Non-pigmented ciliary epithelial cell (primary cell): ENCODE results near the gene EHMT1.

Experiments
- DNase-seq: peaks from one replicate; pipeline ENCODE4 v3.0.0-alpha.2; 2010; ENCODE audit warnings: low read depth

EHMT1 gene

DNA sequence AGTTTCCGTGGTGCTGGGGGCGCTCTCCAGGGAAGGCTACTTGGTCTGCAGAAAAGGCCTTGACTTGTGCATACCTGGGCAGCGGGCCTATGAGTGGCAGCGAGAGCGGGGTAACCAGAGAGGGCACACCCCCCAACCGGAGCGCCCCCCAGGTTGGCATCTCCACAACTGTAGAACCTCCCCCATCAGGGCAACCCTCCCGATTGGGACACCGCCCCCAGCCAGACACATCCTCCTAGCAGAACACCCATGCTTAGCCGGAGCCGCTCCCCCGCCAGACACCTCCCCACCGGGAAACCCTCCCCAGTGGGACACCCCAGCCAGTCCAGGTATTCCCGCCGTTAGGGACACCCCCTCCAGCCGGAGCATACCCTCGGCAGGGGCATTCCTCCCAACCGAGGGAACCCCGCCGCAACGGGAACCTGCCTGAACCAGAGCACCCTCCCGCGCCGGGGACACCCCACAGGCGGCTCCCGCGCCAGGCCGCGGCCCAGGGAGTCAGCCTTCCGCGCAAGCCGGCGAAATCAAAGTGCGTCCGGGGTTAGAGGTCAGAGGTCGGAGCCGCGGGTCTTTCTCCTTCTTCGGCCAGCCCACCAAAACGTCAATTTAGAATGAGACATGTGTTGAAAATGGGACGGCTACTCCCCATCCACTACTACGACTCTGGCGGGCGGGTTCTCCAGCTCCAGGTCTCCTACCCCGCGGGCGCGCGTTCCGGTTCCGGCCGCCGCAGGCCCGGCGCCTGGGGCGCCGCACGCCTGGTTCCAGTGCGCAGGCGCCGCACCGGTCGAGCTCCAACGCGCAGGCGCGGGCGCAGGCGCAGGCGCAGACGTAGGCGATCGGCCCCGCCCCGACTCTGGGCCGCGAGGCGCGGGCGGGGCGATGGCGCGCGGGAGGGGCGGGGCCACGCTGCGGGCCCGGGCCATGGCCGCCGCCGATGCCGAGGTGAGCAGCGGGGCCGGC, at the start of gene EHMT1:
Gene EHMT1 (plus strand): TSS at position 901 of the 963 bp plus-strand sequence. CDS start 24 bp downstream, at position 925.
- DNase-seq, result no peak

DNA sequence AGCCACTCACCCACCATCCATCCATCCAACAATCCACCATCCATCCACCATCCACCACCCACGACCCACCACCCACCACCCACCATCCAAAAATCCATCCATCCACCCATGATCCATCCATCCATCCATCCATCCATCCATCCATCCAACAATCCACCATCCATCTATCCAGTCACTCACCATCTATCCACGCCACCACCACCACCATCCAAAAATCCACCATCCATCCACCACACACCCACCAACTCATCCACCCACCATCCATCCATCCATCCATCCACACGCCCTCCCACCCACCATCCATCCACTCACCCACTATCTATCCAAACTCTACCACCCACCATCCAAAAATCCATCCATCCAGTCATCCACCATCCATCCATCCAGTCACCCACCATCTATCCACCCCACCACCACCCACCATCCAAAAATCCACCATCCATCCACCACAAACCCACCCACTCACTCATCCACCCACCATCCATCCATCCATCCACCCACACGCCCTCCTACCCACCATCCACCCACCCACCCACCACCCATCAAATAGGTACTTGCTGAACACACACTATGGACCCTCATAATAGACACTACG, 49.1 kb upstream of the EHMT1 start:
- no peak for DNase-seq

DNA sequence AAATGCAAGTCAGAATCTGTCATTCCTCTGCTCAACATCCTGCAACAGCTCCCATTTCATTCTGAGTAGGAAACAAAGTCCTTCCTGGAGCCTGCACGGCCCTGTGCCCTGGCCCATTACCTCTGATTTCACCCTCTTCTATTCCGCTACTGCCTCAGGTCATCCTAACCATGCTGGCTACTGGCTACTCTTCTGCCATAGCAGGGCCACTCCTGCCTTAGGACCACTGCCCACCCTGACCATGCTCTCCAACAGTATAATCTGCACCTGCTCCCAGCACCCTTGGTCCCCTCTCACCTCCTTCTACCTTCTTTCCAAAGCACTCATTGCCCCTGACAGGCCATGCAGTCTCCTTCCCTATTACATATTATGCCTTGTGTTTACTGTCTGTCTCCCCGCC, 48.2 kb upstream of the EHMT1 start:
- DNase-seq, result no peak

DNA sequence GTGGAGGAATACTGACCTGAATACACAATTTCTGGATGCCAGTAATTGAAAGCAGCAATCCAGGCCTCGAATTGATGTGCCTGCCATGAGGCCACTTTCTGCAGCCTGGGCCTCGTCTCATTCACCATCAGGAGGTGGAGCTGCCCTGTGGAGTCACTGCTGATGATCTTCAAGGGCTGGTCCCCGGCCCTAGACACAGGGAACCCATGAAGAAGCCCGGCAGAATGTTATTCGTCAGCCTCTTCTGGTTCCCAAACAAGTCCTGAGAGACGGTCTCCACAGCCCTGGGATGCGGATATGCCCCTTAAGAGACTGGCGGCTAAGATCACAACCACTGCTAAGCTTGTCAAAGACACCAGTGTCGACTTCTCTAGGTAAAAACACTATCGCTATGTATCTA, 44.6 kb upstream of the EHMT1 start:
- DNase-seq, result no peak

DNA sequence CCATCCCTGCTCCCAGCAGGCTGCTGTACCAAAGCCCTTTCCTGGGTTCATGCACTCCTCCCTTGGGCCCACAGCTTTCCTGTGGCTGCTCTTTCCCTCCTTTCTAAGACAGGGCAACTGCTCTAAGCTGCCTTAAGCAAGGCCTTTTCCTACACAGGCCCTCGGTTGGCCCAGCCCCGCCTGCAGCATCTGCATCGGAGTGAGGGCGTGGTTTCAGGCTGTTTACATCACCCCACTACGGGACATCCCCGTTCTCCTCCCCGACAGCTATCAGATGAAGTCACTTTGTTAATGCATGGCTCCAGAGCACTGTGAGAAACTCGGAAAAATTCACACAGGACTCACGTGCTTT, 43.5 kb upstream of the EHMT1 start:
- DNase-seq, result no peak

DNA sequence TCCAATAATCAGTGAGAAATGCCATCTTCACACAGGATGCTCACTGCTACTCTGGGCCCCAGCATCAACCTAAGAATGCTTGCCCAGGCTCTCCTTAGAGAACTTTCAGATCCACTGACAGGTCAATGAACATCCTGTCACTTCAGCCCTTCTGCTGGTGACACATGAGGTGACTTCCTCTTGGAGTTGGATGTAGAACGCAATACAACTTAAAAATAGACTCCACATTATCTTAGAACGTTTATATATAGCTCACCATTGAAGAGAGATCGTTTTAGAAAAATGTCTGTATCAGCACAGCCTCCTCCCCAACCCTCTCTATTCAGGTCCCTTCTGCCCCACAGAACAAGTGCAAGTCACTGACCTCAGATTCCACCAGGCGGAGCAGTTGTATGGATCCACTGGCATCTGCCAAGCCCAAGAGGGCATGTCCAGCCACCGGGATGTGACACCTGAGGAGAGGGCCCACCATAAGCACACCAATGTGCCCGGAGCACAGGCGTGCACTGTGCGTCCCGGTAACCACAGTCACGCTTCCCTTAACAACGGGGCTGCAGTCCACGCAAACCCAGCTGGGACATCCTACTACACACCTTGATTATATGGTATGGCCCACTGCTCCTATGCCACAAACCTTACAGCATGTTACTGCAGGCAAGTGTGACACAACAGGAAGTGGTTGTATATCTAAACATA, 42.9 kb upstream of the EHMT1 start:
- DNase-seq, result no peak

DNA sequence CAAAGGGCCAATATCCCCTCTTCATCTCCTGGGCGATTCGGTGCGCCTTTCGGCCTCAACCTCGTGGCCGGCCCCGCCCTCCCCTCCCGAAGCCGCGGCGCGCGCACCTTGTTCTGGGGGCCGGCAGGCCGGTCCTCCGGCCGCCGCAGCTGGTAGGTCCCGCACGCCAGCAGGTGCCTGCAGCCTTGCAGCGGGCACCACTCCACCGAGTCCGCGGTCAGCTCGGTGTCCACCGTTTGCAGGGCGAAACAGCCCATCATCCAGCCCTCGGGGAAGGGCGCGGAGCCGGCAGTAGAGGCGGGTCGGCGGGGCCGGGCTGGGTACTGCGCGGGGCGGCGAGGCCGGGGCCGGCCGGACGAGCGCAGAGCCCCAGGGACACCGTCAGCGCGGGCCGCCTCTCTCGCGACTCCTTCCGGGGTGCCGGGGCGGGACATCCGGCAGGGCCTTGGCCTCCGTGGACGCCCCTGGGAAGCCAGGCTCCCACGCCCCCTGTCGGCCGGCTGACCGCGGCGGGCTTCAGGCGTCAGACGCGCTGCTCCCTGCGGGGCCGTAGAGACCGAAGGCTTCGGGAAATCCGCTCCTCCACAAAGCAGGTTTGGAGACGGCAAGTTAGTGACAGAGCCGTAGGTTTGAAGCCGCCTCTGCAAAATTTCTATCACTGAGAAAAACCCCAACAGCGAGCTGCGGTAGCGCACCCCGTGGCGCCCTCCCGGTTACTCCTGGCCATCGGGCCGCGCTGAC, 40.1 kb upstream of the EHMT1 start, which contains the start of gene DPH7:
Gene DPH7 (minus strand): TSS at position 408 of the 741 bp plus-strand sequence. CDS start 148 bp downstream, at position 260.
- peak; percentile 31 for DNase-seq

DNA sequence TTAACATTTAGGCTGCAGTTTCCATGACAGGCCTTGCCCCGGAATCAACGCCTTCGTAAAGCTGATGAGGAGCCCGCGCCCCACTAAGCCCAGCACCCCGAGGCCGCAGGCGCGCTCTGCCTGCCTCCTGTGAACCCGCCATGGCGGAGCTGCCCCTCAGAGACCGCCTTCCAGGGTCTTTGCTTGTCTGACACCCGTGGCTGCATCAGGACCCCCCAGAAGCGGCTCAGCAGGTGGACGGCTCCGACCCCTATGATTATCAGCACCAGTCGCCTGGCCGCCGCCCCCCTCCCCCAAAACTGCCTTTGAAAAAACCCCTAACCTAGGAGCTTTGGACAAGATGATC, 39.6 kb upstream of the EHMT1 start:
- no peak for DNase-seq

DNA sequence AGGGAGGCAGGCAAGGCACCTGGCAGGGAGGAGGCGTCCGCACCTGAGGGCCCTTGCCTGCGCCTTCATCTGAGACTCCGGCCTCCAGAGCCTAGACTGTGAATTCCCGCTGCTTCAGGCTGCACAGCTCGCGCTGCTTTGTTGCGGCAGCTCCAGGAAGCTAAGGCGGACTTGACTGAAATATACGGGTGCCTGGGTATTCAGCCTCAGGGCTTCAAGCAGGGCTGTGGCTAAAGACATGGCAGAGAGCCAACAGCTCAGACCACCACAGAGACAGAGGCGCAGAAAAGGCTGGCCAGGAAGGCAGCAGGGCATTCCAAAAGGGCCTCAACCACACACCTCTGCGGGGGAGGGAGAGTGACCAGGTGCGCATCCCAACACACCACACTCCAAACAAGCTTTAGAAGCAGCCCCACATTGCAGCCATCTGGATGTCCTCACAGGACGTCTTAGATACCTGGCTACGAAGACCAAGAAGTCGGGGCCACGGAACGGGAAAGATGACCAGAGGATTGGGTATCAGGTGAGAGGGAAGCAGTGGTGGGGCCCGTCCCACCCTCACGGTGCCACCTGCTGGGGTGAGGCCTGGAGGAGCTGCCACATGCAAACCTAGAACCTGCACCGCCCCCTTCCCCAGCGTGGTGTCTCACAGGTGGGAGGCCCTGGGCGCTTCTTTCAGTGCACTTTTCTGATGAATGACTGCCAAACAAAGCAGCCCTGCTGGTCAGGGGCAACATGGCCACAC, 38.4 kb upstream of the EHMT1 start:
- no peak for DNase-seq

DNA sequence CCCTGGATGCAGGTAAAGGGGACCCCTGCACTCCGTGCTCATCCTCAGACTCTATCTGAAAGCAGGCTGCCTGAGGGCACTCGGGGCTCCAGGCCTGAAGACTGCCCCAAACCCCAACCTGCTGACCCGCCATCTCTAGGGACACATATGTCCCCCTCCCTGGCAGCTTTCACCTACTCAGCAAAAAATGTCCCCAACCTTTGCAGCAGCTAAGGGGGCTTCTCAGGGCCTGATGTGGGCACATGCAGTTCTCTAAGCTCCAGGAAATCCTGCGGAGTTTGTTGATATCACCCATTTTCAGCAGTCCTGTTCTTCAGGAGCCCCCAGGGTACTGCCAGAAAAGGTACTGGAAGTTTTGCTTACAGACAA, 37.9 kb upstream of the EHMT1 start:
- no peak for DNase-seq

DNA sequence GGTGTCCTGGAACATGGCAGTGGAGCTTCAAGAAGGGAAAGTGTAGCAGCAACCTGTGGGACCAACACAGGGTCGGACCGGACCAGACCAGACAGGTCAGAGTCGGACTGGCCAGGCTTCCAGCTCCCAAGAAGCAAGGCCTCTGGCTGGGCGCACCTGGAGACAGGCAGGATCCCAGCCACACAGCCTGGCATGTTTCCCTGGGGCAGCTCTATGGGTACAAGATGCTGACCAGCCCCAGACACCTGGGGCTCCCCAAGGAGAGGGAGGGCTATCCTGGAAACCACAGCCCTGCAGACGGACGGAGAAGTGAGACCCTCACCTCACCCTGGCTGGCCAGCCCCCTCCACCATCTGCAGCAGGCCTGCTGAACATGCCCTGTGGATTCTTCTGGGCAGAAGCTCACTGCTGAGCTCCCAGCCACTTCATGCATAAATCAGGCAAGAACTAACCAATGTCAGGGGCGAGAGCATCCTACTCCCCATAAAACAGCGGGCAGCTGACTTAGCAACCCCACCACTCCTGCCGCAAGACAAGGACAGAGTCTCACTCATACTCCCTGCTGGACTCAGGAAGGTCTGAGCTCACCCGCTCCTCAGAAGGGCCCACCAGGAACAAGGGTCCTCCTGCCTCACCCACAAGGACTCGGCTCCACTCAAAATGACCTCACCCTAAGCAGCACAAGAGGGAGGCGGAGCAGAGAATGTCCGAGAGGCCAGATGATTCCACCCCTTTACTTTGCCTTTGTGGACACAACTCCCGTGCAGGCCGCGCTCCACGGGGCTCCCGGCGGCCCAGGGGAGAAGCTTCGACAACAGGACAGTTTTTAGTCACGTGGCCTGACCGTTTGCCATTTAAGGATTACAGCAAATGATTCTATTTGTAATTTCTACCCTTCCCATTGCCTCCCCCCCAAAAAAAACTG, 37.2 kb upstream of the EHMT1 start:
- no peak for DNase-seq

DNA sequence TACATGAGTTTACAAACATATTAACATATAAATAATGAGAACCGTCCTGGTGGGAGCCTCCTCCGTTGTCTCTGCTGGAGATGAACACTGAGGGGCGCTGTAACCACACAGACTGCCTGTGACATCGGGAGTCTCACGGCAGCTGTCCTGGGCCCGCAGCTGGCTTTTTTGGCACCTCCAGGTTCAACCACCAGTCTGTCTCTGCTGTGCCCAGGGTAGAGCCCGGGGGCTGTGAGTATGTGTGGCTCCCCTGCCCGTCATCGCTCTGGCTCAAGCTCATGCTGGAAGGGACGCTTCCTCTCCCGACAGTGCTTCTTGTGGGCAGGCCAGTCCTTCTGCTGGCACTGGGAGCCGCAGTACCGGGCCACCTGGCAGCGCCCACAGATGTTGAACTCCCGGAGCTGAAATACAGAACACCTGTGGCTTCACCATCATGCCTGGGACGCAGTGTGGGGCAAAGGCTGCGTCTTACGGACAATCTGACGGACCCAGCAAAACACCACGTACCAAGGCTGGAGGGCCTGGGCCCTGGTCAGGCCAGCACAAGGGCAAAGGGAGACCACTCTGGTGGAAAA, 36.4 kb upstream of the EHMT1 start:
- DNase-seq, result no peak

DNA sequence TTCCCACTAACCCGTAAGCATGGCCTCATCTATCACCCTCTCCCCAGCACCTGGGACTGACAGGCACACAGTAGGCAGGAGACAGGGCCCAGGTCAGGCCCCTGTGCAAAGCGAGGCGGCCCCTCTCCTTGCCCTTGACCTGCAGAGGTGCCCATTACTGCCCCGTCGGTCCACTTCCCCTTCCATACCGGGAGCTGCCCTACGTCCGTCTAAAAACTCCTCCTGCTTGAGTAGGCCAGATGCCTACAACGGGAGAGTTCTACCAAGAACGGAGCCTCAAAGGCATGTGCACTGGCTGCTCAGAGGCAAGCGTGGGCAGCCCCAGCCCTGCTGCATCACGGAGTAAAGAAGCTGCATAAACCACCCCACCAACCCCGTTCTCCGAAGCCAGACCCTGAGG, 35.5 kb upstream of the EHMT1 start:
- no peak for DNase-seq

DNA sequence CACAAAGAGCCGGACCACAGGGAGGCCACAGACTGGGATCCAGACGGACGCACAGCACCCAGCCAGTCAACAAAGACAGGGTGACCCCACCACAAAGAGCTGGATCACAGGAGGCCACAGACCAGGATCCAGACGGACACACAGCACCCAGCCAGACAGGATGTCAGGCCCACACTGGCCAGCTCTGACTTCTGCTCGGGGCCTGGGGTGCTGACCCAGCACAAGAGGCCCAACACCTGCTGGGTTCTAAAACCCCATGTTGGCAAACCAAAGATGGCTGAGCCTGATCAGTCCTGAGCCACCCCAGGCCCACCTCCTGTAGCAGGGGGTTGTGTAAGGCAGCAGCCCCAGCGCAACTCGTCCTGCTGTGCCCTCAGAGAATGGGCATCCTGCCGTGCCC, 34.8 kb upstream of the EHMT1 start:
- no peak for DNase-seq

DNA sequence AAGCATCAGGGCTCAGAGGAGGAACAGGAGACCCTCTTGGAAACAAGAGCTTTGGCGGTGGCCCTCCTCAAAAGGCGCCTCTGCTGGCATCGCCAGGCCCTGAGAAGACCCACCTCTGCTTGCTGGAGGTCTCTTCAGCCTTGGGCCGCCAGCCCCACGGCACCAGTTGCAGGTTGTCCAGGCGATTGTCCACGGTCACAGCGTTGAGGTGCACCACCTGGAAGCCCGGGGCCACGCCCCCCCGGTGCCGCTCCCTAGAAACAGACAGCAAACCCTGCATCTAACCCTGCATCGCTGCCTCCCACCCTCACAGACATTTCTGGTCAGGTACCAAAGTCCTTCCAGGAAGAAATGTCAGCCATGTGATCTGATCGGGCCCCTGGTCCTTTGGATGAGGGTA, 32.0 kb upstream of the EHMT1 start:
- no peak for DNase-seq

DNA sequence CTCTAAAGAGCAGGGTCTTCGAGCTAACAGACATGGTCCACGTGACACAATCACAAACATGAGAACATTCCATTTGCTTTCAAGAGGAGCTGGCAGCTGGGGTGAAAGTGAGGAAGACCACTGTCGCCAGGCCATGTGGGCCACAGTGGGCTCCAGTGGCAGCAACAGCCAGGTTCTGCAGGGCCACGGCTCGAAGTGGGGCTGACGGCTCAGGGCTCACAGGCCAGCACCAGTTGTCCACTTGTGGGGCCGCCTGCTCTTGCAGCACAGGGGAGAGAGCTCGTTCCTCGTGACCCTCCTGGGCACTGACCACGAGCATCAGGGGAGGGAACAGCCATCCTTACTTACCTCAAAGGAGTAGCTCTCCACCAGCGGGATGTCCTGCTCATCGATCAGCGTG, 30.5 kb upstream of the EHMT1 start:
- no peak for DNase-seq

DNA sequence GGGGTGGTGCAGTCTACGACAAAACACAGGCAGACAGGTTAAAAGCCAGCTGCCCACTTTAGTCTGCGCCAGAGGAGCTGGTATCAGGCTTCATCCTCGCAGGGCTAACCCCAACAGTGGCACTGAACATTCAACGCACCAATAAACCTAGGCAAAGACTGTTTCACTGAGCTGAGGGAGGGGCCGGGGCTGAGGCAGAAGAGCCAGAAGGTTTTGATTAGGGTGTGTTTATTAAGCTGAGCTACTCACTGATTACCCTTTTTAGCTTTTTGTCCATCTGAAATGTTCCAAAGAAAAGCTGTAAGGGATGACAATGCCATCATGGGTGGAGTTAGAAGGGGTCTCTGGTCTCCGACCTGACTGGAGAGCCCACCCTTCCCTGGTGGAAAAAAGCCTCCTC, 29.9 kb upstream of the EHMT1 start:
- DNase-seq, result no peak

DNA sequence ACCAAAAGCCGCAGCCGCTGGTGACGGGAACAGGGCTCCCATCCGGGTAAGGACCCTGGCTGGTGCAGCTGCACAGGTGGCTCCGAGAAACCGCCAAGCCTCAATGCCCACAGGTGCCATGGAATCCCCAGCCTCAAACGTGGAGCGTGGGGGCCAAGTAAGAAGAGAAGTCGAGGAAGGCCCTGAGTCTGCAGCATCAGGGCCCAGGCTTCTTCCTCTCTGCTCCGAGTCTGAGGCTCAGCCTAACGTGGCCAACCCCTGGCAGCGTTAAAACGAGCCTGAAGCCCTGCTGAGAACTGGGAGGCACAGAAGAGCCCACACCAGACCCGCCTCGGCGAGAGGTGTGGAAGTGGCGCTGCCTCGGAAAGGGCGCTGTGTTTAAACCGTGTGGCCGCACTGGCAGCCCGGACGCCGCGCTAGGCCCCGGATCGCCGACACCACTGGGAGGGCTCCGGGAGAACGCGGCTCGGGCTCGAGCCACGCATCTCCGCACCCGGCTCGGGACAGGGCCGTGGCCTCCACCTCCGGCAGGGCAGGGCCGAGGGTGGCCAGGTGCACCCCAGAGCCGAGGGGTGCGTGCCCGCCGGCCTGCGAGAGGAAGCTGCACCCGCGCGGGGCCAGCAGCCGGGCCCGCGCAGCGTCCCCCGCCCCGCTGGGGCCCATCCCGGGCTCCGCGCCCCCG, 29.2 kb upstream of the EHMT1 start:
- no peak for DNase-seq

DNA sequence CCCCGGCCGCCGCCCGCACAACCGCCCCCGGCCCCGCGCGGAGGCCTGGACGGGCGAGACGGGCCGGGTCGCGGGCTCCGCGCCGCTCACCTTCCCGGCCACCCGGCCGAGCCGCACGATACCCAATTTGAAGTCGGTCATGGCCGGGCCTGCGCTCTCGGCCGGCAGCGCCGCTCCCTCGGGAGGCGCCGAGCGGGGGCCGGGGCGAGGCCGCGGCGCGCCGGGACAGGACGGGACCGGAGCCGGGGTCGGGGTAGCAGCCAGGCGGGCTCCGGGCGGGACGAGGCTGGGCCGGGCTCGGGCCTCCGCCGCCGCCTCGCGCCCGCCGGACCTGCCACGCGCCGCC, 28.7 kb upstream of the EHMT1 start:
- no peak for DNase-seq
